SU-DHL-6 (cell line): Measurements from ENCODE around the gene CLBA1.
"Not testable (repeated sequence)": the region's sequence is repeated elsewhere in the genome, so short reads cannot be mapped to it uniquely, and the experiment has no call there.

Source experiments
- H2AFZ ChIP-seq: fragments of 200-600 bp; sonication (generic); 2 replicates; pipeline ENCODE4 v1.6.1; 2014; ENCODE audit warnings: low read depth, mild to moderate bottlenecking, moderate library complexity, mixed read lengths, antibody characterized with exemption, low read length; ENCODE audit not compliant: severe bottlenecking
- H3F3A ChIP-seq: fragments of 200-600 bp; shearing (Covaris generic); 2 replicates; pipeline ENCODE4 v1.6.0; 2016; ENCODE audit warnings: antibody characterized with exemption, mild to moderate bottlenecking; ENCODE audit not compliant: insufficient read depth
- H3K27ac ChIP-seq: fragments of 200-600 bp; sonication (generic); 2 replicates; pipeline ENCODE4 v1.5.1; 2016; ENCODE audit warnings: low read depth, mild to moderate bottlenecking, low read length, moderate library complexity, mixed read lengths
- H3K27me3 ChIP-seq: fragments of 200-600 bp; sonication (generic), shearing (Covaris generic); 2 replicates; pipeline ENCODE4 v1.6.0; 2014; ENCODE audit warnings: mild to moderate bottlenecking, low read length
- H3K36me3 ChIP-seq: fragments of 200-600 bp; sonication (generic); 2 replicates; pipeline ENCODE4 v1.6.1; 2014; ENCODE audit warnings: mild to moderate bottlenecking, low read length, mixed read lengths
- H3K4me2 ChIP-seq: fragments of 300-600, 200-600 bp; shearing (Covaris generic), sonication (generic); 2 replicates; pipeline ENCODE4 v1.6.0; 2014; ENCODE audit warnings: low read length, low read depth, mild to moderate bottlenecking; ENCODE audit not compliant: poor library complexity, severe bottlenecking
- H3K4me3 ChIP-seq: fragments of 200-600 bp; sonication (generic); 2 replicates; pipeline ENCODE4 v1.5.1; 2014; ENCODE audit warnings: antibody characterized with exemption, low read length, mild to moderate bottlenecking, mixed read lengths; ENCODE audit not compliant: insufficient read depth, poor library complexity, severe bottlenecking
- H3K79me2 ChIP-seq: fragments of 200-600 bp; sonication (generic); 2 replicates; pipeline ENCODE4 v1.6.1; 2014; ENCODE audit warnings: mild to moderate bottlenecking, low read length, moderate library complexity; ENCODE audit not compliant: insufficient read depth
- H3K9ac ChIP-seq: fragments of 200-600 bp; sonication (generic); 2 replicates; pipeline ENCODE4 v1.7.0; 2014; ENCODE audit warnings: mild to moderate bottlenecking, low read length
- H3K9me2 ChIP-seq: fragments of 200-600 bp; sonication (generic); replicated peaks from 2 replicates; pipeline ENCODE4 v1.6.1; 2014; ENCODE audit warnings: low read length; ENCODE audit not compliant: insufficient read depth
- H3K9me3 ChIP-seq: fragments of 200-600 bp; sonication (generic); 2 replicates; pipeline ENCODE4 v1.6.1; 2014; ENCODE audit warnings: low read length, mixed read lengths; ENCODE audit not compliant: insufficient read depth
- H4K20me1 ChIP-seq: fragments of 200-600 bp; sonication (generic); 2 replicates; pipeline ENCODE4 v1.6.1; 2014; ENCODE audit warnings: low read depth, mild to moderate bottlenecking, antibody characterized with exemption, low read length, moderate library complexity, mixed read lengths
- EZH2phosphoT487 ChIP-seq: fragments of 200-600 bp; sonication (generic), shearing (Covaris generic); conservative IDR thresholded peaks from 2 replicates; pipeline ENCODE4 v1.6.1; 2018; ENCODE audit warnings: mild to moderate bottlenecking, antibody characterized with exemption, low read length, moderate library complexity, mixed read lengths
- TF ChIP-seq, protein P1 (sequence below): fragments of 200-600 bp; sonication (generic); IDR thresholded peaks from one replicate; pipeline ENCODE4 v1.5.1; 2017; ENCODE audit warnings: antibody characterized with exemption, mild to moderate bottlenecking, low read length, moderate library complexity; ENCODE audit not compliant: insufficient read depth, poor library complexity, severe bottlenecking

The CLBA1 gene

DNA sequence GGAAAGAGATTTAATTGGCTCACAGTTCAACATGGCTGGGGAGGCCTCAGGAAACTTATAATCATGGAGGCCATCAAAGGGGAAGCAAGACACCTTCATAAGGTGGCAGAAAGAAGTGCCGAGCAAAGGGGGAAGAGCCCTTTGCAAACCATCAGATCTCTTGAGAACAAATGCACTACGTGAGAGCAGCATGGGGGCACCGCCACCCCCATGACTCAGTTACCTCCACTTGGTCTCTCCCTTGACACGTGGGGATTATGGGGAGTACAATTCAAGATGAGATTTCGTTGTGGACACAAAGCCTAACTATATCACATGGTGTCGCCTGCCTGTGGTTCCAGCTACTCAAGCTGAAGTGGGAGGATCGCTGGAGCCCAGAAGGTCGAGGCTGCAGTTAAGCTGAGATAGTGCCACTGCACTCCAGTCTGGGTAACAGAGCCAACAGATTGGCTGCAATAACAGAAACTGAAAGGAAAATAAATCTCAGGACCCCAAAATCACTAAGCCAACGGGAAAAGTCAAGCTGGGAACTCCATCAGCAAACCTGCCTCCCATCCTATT lies 45.3 kb downstream of the CLBA1 start:
- H3K9ac ChIP-seq, result no peak overlapping the region
- H3K9me2 ChIP-seq, result no peaks in the 10 kb centered on the region
- H3K4me3 ChIP-seq, result no peak overlapping the region
- no peak overlapping the region for H3K27ac ChIP-seq
- TF ChIP-seq EZH2phosphoT487, result no peak
- TF ChIP-seq, protein P1, sequence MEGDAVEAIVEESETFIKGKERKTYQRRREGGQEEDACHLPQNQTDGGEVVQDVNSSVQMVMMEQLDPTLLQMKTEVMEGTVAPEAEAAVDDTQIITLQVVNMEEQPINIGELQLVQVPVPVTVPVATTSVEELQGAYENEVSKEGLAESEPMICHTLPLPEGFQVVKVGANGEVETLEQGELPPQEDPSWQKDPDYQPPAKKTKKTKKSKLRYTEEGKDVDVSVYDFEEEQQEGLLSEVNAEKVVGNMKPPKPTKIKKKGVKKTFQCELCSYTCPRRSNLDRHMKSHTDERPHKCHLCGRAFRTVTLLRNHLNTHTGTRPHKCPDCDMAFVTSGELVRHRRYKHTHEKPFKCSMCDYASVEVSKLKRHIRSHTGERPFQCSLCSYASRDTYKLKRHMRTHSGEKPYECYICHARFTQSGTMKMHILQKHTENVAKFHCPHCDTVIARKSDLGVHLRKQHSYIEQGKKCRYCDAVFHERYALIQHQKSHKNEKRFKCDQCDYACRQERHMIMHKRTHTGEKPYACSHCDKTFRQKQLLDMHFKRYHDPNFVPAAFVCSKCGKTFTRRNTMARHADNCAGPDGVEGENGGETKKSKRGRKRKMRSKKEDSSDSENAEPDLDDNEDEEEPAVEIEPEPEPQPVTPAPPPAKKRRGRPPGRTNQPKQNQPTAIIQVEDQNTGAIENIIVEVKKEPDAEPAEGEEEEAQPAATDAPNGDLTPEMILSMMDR, result no peak
- no peak overlapping the region for H3K4me2 ChIP-seq
- no peaks in the 10 kb centered on the region for H3K9me3 ChIP-seq
- no peak overlapping the region for H2AFZ ChIP-seq
- no peaks in the 10 kb centered on the region for H3K79me2 ChIP-seq
- H3K27me3 ChIP-seq, result no peaks in the 10 kb centered on the region
- no peaks in the 10 kb centered on the region for H4K20me1 ChIP-seq
- H3F3A ChIP-seq, result no peaks in the 10 kb centered on the region
- no peaks in the 10 kb centered on the region for H3K36me3 ChIP-seq

DNA sequence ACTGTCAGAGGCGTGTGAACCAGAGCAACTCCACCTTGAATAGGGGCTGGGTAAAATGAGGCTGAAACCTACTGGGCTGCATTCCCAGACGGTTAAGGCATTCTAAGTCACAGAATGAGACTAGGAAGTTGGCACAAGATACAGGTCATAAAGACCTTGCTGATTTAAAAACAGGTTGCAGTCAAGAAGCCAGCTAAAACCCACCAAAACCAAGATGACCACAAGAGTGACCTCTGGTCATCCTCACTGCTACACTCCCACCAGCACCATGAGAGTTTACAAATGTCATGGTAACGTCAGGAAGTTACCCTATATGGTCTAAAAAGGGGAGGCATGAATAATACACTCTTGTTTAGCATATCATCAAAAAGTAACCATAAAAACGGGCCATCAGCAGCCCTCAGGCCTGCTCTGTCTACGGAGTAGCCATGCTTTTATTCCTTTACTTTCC lies 46.9 kb downstream of the CLBA1 start:
- H3K9me2 ChIP-seq, H2AFZ ChIP-seq, H3K9me3 ChIP-seq, H3K9ac ChIP-seq, H3F3A ChIP-seq, H3K4me3 ChIP-seq, H3K27ac ChIP-seq, H3K4me2 ChIP-seq, H3K79me2 ChIP-seq, H3K27me3 ChIP-seq, H4K20me1 ChIP-seq, H3K36me3 ChIP-seq: not testable (repeated sequence)

DNA sequence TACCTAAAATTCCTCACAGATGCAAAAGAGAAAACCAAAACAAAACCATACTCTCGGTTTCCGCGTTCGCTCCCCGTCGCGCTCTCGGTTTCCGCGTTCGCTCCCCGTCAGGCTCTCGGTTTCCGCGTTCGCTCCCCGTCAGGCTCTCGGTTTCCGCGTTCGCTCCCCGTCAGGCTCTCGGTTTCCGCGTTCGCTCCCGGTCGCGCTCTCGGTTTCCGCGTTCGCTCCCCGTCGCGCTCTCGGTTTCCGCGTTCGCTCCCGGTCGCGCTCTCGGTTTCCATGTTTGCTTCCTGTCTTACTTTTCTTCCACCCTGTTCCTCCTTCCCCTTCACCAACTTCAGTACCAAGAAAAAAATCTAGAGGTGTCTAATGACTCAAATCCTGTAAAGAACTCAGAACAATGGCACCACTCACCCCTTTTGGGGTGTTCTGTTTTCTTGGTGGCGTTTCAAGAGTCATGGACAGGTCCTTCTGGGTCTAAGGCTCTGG lies 47.9 kb downstream of the CLBA1 start:
- H4K20me1 ChIP-seq, H3K9ac ChIP-seq, H2AFZ ChIP-seq, H3K4me2 ChIP-seq, H3K4me3 ChIP-seq, H3K9me2 ChIP-seq, H3K27ac ChIP-seq, H3K9me3 ChIP-seq, H3F3A ChIP-seq, H3K36me3 ChIP-seq, H3K27me3 ChIP-seq, H3K79me2 ChIP-seq: not testable (repeated sequence)

DNA sequence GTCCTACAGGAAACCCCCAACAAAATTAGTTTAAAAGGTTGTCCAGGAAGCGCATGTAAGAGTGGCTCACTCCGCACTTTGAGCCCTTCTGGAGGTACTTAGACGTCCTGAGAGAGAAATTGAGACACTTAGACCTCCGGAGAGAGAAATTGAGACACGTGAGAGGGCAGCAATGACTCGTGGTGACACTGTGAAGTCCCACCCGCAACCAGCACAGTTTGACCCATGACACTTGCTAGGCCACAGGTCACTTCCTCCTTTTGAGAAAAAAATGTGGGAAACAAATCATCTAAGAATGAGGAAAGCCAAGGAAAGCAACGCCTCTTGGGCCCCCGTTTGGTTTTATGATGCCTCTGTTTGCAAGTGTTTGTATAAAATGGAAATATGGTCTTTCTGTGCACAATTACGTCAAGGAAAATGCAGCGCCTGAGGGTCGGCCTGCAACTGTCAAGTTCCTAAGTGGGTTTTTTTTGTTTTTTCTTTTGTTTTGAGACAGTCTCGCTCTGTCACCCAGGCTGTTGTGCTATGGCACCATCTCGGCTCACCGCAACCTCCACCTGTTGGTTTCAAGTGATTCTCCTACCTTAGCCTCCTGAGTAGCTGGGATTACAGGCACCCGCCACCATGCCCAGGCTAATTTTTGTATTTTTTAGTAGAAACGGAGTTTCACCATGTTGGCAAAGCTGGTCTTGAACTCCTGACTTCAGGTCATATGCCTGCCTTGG lies 48.9 kb downstream of the CLBA1 start:
- Histone ChIP-seq H3K9ac (no peak overlapping the region), H3K4me3 (no peak overlapping the region), H3K27me3 (no peaks in the 10 kb centered on the region), H3K27ac (no peak overlapping the region), H3K9me2 (no peaks in the 10 kb centered on the region), H3K79me2 (no peaks in the 10 kb centered on the region), H3K36me3 (no peaks in the 10 kb centered on the region), H2AFZ (no peak overlapping the region), H3K4me2 (no peak overlapping the region), H4K20me1 (no peaks in the 10 kb centered on the region), H3K9me3 (no peaks in the 10 kb centered on the region), H3F3A (no peaks in the 10 kb centered on the region)
- TF ChIP-seq EZH2phosphoT487, result no peak
- TF ChIP-seq, protein P1, result no peak

DNA sequence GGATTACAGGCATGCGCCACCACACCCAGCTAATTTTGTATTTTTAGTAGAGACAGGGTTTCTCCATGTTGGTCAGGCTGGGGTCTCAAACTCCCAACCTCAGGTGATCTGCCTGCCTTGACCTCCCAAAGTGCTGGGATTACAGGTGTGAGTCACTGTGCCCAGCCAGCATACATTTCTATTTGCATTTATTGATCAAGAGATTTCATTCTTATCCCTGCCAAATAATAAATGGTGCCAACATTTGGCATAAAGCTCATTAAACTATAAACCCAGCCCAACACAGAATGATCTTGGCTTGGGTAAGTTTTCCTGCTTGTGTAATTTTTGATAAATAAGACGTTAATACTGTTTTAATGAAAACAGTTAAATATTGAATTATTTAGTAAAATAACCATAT lies 50.0 kb downstream of the CLBA1 start:
- H3K79me2 ChIP-seq, H3K9ac ChIP-seq, H3K9me3 ChIP-seq, H3K4me2 ChIP-seq, H3K9me2 ChIP-seq, H3F3A ChIP-seq, H3K27ac ChIP-seq, H3K4me3 ChIP-seq, H3K36me3 ChIP-seq, H4K20me1 ChIP-seq, H2AFZ ChIP-seq, H3K27me3 ChIP-seq: not testable (repeated sequence)
